ENCODE results near the gene MRPL37. TPM values are rescaled to one million over a fixed set of nuclear protein-coding genes. Genes with fewer than 3 reads are reported as not detected.

MRPL37 gene
- total RNA-seq, 5 donors from 2014 or later (not counting 1 experiment from before 2014, with no cell fraction given), result 27.4 to 45.7 (median 40.6) TPM

DNA sequence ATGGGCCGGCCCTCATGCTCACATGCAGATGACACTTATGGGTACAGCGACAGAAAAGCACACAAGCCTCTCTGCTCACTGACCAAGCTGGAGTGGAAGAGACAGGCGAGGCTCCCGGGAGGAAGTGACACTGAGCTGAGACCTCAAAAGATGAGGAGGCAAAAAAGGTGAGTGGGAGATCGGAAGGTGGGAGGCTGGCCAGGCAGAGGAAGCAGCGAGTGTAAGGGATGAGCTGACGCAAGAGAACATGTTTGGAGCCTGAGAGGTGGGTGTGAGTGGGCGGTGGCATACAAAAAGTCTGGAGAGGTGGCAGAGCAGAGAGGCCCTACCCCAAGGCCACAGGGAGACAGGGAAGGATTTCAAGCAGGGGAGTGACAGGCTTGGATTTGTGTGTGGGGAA, 29.0 kb upstream of the MRPL37 start:
- Histone ChIP-seq H3K4me3 (ENCODE audit: control insufficient read depth in 1 of 2, extremely low read depth in 1 of 2, low read length in 1 of 2) (no peak overlapping the region), H3K9me3 (no peaks in the 10 kb centered on the region), H3K36me3 (ENCODE audit: control insufficient read depth in 2 of 2, extremely low read depth in 1 of 2, insufficient read depth in 1 of 2, low read length in 1 of 2) (peaks cover 0 to 4% of the 10 kb centered on the region in 2 donors), H3K27me3 (replicated peaks in 1 of 2; ENCODE audit: control insufficient read depth in 2 of 2, extremely low read depth in 1 of 2, insufficient read depth in 2 of 2, low read length in 1 of 2) (no peaks in the 10 kb centered on the region), H3K4me1 (ENCODE audit: control insufficient read depth in 1 of 2, extremely low read depth in 1 of 2, insufficient read depth in 2 of 2, low read length in 2 of 2) (peaks cover 0 to 4% of the 10 kb centered on the region in 2 experiments), H3K27ac (ENCODE audit: low read length) (no peak overlapping the region)
- ChIA-PET CTCF (no interaction called here), POLR2A (no interaction called here)
- Mint-ChIP-seq H3K9me3 (no peaks in the 10 kb centered on the region), H3K4me3 (no peak overlapping the region), H3K27me3 (no peaks in the 10 kb centered on the region), H3K27ac (peak overlapping the region in 1 of 2 donors; percentile 52), H3K36me3 (peaks cover 7% of the 10 kb centered on the region), H3K4me1 (peaks cover 6 to 11% (median 9%) of the 10 kb centered on the region in 3 donors)
- 78% methylated on average over 7 of the region's 8 CpGs for WGBS (ENCODE audit: insufficient coverage)
- ATAC-seq (replicated peaks in 1 of 4), result peak in 1 of 4 experiments; percentile 47
- no peak for DNase-seq

DNA sequence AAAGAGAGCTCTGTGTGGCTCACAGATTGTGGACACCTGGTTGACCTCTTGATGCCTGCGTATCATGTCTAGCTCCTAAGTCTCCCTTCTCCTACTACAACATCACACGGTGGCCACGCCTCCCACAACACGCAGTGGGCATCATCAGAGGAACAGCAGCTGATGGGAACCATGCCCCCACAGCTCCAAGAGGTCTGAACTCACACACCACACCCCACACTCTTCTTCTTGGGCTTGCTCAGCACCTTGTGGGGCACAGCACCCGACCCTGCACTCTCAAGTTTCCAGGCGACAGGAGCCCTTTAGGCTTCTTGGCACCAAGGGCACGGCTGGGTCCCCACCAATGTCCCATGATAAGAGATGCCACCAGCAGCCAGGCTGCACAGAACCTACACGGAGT, 28.4 kb upstream of the MRPL37 start:
- no peaks in the 10 kb centered on the region for H3K9me3 Mint-ChIP-seq
- no peak overlapping the region for H3K27ac Mint-ChIP-seq
- no peak overlapping the region for H3K27ac ChIP-seq (ENCODE audit: low read length)
- peaks cover 7% of the 10 kb centered on the region for H3K36me3 Mint-ChIP-seq
- 98% methylated on average over 4 of the region's 8 CpGs for WGBS (ENCODE audit: insufficient coverage)
- no peaks in the 10 kb centered on the region for H3K9me3 ChIP-seq
- no peak for DNase-seq
- POLR2A ChIA-PET, result interaction anchor here in 1 of 2 donors (0.7 kb wide), 1 partner anchor 47 kb away, joined by 10 read pairs; no protein-coding TSS in a partner anchor
- peaks cover 6 to 11% (median 9%) of the 10 kb centered on the region in 3 donors for H3K4me1 Mint-ChIP-seq
- CTCF ChIA-PET, result no interaction called here
- H3K36me3 ChIP-seq (ENCODE audit: control insufficient read depth in 2 of 2, extremely low read depth in 1 of 2, insufficient read depth in 1 of 2, low read length in 1 of 2), result peaks cover 0 to 4% of the 10 kb centered on the region in 2 donors
- ATAC-seq (replicated peaks in 1 of 4), result no peak
- H3K4me1 ChIP-seq (ENCODE audit: control insufficient read depth in 1 of 2, extremely low read depth in 1 of 2, insufficient read depth in 2 of 2, low read length in 2 of 2), result peaks cover 0 to 4% of the 10 kb centered on the region in 2 experiments
- no peaks in the 10 kb centered on the region for H3K27me3 ChIP-seq (replicated peaks in 1 of 2; ENCODE audit: control insufficient read depth in 2 of 2, extremely low read depth in 1 of 2, insufficient read depth in 2 of 2, low read length in 1 of 2)
- no peak overlapping the region for H3K4me3 ChIP-seq (ENCODE audit: control insufficient read depth in 1 of 2, extremely low read depth in 1 of 2, low read length in 1 of 2)
- no peak overlapping the region for H3K4me3 Mint-ChIP-seq
- H3K27me3 Mint-ChIP-seq, result no peaks in the 10 kb centered on the region

DNA sequence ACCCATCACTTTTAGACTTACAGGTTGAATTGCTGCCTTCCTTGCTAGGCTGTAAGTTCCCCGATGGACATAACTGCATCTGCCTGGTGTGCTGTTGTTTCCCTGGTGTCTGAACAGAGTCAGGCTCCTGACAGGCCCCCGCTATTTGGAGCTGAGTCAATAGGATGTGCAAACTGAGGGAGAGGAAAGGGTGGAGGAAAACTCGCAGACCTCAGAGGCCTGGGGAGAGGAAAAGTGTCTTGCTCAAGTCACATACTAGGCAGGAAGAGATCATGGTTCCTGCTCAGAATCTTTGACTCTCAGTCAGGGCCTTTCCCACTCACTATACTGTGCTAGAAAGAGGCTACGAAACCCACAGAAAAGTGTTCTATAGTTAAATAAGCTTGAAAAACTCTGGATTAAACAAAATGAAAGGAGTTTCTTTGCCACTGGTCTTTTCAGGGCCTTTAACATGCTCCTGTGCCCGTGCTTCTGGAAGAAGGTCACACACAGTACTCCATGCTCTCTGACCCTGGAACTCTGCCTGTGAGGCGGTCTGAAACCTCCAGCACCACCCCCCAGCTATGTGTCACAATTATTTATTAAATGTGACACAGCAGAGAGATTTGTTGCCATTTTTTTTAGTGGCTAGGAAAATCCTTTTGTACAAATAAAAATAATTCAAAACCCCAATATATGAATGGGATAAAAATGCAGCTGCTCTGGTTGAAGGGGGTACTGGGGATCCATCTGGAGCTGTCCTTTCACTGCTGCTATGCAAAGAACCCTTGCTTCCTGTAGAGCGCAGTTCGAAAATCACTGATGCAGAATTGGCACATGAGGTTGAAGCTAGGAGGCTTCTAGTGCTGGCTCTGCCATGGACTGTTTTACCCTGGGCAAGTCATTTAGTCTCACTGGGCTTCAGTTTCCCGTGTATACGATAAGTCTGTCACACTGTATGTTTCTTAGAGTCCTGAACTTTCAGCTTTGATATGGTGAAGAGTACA, 27.1 kb upstream of the MRPL37 start:
- Mint-ChIP-seq H3K27ac (peak overlapping the region in 1 of 2 donors; percentile 47), H3K4me1 (peaks cover 6 to 11% (median 9%) of the 10 kb centered on the region in 3 donors), H3K36me3 (peaks cover 7% of the 10 kb centered on the region), H3K27me3 (no peaks in the 10 kb centered on the region), H3K9me3 (no peaks in the 10 kb centered on the region), H3K4me3 (no peak overlapping the region)
- no peak for ATAC-seq (replicated peaks in 1 of 4)
- peaks cover 0 to 4% of the 10 kb centered on the region in 2 donors for H3K36me3 ChIP-seq (ENCODE audit: control insufficient read depth in 2 of 2, extremely low read depth in 1 of 2, insufficient read depth in 1 of 2, low read length in 1 of 2)
- H3K27me3 ChIP-seq (replicated peaks in 1 of 2; ENCODE audit: control insufficient read depth in 2 of 2, extremely low read depth in 1 of 2, insufficient read depth in 2 of 2, low read length in 1 of 2), result no peaks in the 10 kb centered on the region
- no peak overlapping the region for H3K27ac ChIP-seq (ENCODE audit: low read length)
- ChIA-PET CTCF (no interaction called here), POLR2A (no interaction called here)
- no peak for DNase-seq
- 97% methylated on average over 4 of the region's 10 CpGs for WGBS (ENCODE audit: insufficient coverage)
- H3K4me3 ChIP-seq (ENCODE audit: control insufficient read depth in 1 of 2, extremely low read depth in 1 of 2, low read length in 1 of 2), result no peak overlapping the region
- H3K4me1 ChIP-seq (ENCODE audit: control insufficient read depth in 1 of 2, extremely low read depth in 1 of 2, insufficient read depth in 2 of 2, low read length in 2 of 2), result peaks cover 0 to 4% of the 10 kb centered on the region in 2 experiments
- H3K9me3 ChIP-seq, result no peaks in the 10 kb centered on the region

DNA sequence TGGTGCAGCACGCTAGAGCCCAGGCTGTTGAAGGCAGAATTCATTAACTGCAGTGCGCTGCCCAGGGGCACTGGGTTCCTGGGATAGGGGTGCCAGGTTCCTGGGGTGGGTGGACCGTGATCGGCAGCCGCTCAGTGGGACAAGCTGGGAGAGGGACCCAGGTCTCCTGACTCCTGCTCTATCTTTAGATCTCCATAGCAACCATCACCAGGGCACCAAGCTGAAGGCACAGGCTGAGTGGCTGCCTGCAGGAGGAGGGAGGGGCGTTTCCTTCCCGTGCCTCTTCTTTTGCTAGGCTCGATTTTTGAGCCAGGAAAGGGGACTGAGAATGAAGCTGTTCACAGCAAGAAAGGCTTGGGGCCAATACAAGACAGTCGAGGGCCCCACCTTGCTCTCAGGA, 26.3 kb upstream of the MRPL37 start:
- Mint-ChIP-seq H3K27ac (no peak overlapping the region), H3K27me3 (no peaks in the 10 kb centered on the region), H3K4me1 (peaks cover 6 to 11% (median 9%) of the 10 kb centered on the region in 3 donors), H3K36me3 (peaks cover 9% of the 10 kb centered on the region), H3K4me3 (no peak overlapping the region), H3K9me3 (no peaks in the 10 kb centered on the region)
- POLR2A ChIA-PET, result no interaction called here
- WGBS (ENCODE audit: insufficient coverage), result 84% methylated on average over 2 of the region's 9 CpGs
- Histone ChIP-seq H3K4me3 (ENCODE audit: control insufficient read depth in 1 of 2, extremely low read depth in 1 of 2, low read length in 1 of 2) (no peak overlapping the region), H3K36me3 (ENCODE audit: control insufficient read depth in 2 of 2, extremely low read depth in 1 of 2, insufficient read depth in 1 of 2, low read length in 1 of 2) (peaks cover 3 to 8% of the 10 kb centered on the region in 2 donors), H3K27me3 (replicated peaks in 1 of 2; ENCODE audit: control insufficient read depth in 2 of 2, extremely low read depth in 1 of 2, insufficient read depth in 2 of 2, low read length in 1 of 2) (no peaks in the 10 kb centered on the region), H3K9me3 (no peaks in the 10 kb centered on the region), H3K27ac (ENCODE audit: low read length) (no peak overlapping the region), H3K4me1 (ENCODE audit: control insufficient read depth in 1 of 2, extremely low read depth in 1 of 2, insufficient read depth in 2 of 2, low read length in 2 of 2) (peaks cover 0 to 4% of the 10 kb centered on the region in 2 experiments)
- CTCF ChIA-PET, result no interaction called here
- ATAC-seq (replicated peaks in 1 of 4), result no peak
- no peak for DNase-seq

DNA sequence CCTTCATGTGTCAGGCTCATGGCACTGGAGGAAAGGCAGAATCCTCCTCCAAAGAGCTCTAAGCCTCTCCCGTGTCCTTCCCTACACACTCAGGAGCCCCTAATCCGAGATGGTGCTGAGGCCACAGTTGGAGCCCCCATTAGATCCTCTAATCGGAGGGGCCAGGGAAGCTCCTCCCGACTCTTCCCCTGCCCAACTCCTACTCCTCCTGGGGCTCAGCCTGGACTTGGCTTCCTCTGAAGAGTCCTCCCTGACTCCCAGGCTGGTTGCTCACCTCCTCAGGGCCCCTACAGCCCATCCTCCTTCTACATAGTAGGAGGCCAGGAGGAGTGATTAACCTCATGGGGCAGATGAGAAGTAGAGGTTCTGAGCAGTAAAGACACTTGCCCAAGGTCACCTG, 25.9 kb upstream of the MRPL37 start:
- no peak overlapping the region for H3K4me3 ChIP-seq (ENCODE audit: control insufficient read depth in 1 of 2, extremely low read depth in 1 of 2, low read length in 1 of 2)
- peaks cover 0 to 4% of the 10 kb centered on the region in 2 experiments for H3K4me1 ChIP-seq (ENCODE audit: control insufficient read depth in 1 of 2, extremely low read depth in 1 of 2, insufficient read depth in 2 of 2, low read length in 2 of 2)
- ATAC-seq (replicated peaks in 1 of 4) (no peak), DNase-seq (no peak)
- no peaks in the 10 kb centered on the region for H3K9me3 ChIP-seq
- Mint-ChIP-seq H3K27ac (no peak overlapping the region), H3K36me3 (peaks cover 10% of the 10 kb centered on the region), H3K4me3 (no peak overlapping the region), H3K27me3 (no peaks in the 10 kb centered on the region), H3K9me3 (no peaks in the 10 kb centered on the region), H3K4me1 (peaks cover 6 to 11% (median 9%) of the 10 kb centered on the region in 3 donors)
- H3K36me3 ChIP-seq (ENCODE audit: control insufficient read depth in 2 of 2, extremely low read depth in 1 of 2, insufficient read depth in 1 of 2, low read length in 1 of 2), result peaks cover 3 to 12% of the 10 kb centered on the region in 2 donors
- H3K27me3 ChIP-seq (replicated peaks in 1 of 2; ENCODE audit: control insufficient read depth in 2 of 2, extremely low read depth in 1 of 2, insufficient read depth in 2 of 2, low read length in 1 of 2), result no peaks in the 10 kb centered on the region
- no CpG with 5 or more reads among the region's 4 CpGs for WGBS (ENCODE audit: insufficient coverage)
- H3K27ac ChIP-seq (ENCODE audit: low read length), result no peak overlapping the region
- POLR2A ChIA-PET, result no interaction called here
- CTCF ChIA-PET, result no interaction called here

DNA sequence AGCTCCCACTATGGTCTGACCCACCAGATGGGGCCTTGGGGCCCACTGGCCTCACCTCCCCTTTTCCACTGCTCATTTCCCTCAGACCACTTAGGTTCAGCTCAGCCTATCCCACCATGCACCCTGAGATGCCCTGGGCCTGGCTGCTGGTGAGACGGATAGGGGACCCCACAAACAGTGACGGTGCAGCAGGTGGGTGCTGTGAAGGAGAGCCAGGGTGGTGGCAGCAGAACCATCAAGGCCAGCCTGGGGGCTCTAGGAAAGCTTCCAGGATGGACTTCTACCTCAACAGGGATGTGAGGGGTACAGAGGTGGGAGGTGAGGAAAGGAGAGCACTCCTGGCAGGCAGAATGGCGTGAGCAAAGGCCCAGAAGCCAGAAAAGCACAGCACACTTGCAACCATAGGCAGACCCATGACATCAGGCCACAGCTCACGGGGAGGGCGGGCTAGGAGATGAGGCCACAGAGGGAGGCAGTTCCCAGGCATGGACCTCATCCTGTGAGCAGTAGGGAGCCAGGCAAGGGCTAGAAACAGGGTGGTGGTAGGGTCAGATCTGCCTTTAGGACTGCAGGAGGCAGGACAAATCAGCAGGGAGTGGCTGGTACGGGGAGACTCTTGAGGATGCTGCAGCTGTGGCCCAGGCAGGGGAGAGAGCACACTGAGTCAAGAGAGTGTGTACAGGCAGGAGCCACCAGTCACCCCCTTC, 23.2 kb upstream of the MRPL37 start:
- no peaks in the 10 kb centered on the region for H3K27me3 Mint-ChIP-seq
- Histone ChIP-seq H3K9me3 (no peaks in the 10 kb centered on the region), H3K36me3 (ENCODE audit: control insufficient read depth in 2 of 2, extremely low read depth in 1 of 2, insufficient read depth in 1 of 2, low read length in 1 of 2) (peaks cover 7 to 15% of the 10 kb centered on the region in 2 donors), H3K27ac (ENCODE audit: low read length) (no peak overlapping the region), H3K4me1 (ENCODE audit: control insufficient read depth in 1 of 2, extremely low read depth in 1 of 2, insufficient read depth in 2 of 2, low read length in 2 of 2) (no peaks in the 10 kb centered on the region), H3K4me3 (ENCODE audit: control insufficient read depth in 1 of 2, extremely low read depth in 1 of 2, low read length in 1 of 2) (no peak overlapping the region), H3K27me3 (replicated peaks in 1 of 2; ENCODE audit: control insufficient read depth in 2 of 2, extremely low read depth in 1 of 2, insufficient read depth in 2 of 2, low read length in 1 of 2) (no peaks in the 10 kb centered on the region)
- no peak overlapping the region for H3K4me3 Mint-ChIP-seq
- H3K36me3 Mint-ChIP-seq, result peaks cover 15% of the 10 kb centered on the region
- peaks cover 0 to 2% (median 0%) of the 10 kb centered on the region in 3 donors for H3K4me1 Mint-ChIP-seq
- WGBS (ENCODE audit: insufficient coverage), result 93% methylated on average over 4 of the region's 6 CpGs
- ChIA-PET POLR2A (no interaction called here), CTCF (no interaction called here)
- ATAC-seq (replicated peaks in 1 of 4) (no peak), DNase-seq (no peak)
- H3K27ac Mint-ChIP-seq, result no peak overlapping the region
- H3K9me3 Mint-ChIP-seq, result no peaks in the 10 kb centered on the region
